Glutamatergic neuron (in vitro differentiated cells): Measurements from ENCODE around the gene CHDH. TPM values are rescaled to one million over a fixed set of nuclear protein-coding genes. Genes with fewer than 3 reads are reported as not detected.

ENCODE experiments used
- DNase-seq: peaks from one replicate; pipeline ENCODE4 v3.0.0; 2022
- H3K27ac Mint-ChIP-seq: one replicate; pipeline ENCODE4 v1.8.0; 2020; ENCODE audit warnings: mild to moderate bottlenecking, mixed read lengths, inconsistent platforms; ENCODE audit not compliant: unreplicated experiment
- H3K27me3 Mint-ChIP-seq: one replicate; pipeline ENCODE4 v1.8.0; 2020; ENCODE audit warnings: mild to moderate bottlenecking, moderate library complexity, mixed read lengths, inconsistent platforms; ENCODE audit not compliant: unreplicated experiment
- H3K36me3 Mint-ChIP-seq: one replicate; pipeline ENCODE4 v1.8.0; 2020; ENCODE audit warnings: mild to moderate bottlenecking, mixed read lengths, inconsistent platforms; ENCODE audit not compliant: unreplicated experiment
- H3K4me1 Mint-ChIP-seq: one replicate; pipeline ENCODE4 v1.8.0; 2020; ENCODE audit warnings: mild to moderate bottlenecking, low read depth, mixed read lengths, inconsistent platforms; ENCODE audit not compliant: unreplicated experiment
- H3K4me3 Mint-ChIP-seq: one replicate; pipeline ENCODE4 v1.8.0; 2020; ENCODE audit warnings: mild to moderate bottlenecking, mixed read lengths, inconsistent platforms; ENCODE audit not compliant: unreplicated experiment
- H3K9me3 Mint-ChIP-seq: one replicate; pipeline ENCODE4 v1.8.0; 2020; ENCODE audit warnings: mild to moderate bottlenecking, moderate library complexity, mixed read lengths, inconsistent platforms; ENCODE audit not compliant: unreplicated experiment
- total RNA-seq: library from RNA; stranded (reverse); fragmentation: NEBNext Ultra II Directional; extraction: Animal tissue kit (Norgen Biotek cat#: 25700); gene quantifications from one replicate; pipeline ENCODE4 v1.2.1, GENCODE V29; 2021; ENCODE audit not compliant: unreplicated experiment
- TF ChIP-seq, protein P1 (sequence below): fragments of 200-600 bp; sonication (generic); IDR thresholded peaks from one replicate; pipeline ENCODE4 v1.5.0; 2021; ENCODE audit not compliant: partially characterized antibody, unreplicated experiment

CHDH gene
- total RNA-seq, 1 donor from 2014 or later, result 0.61 TPM

DNA sequence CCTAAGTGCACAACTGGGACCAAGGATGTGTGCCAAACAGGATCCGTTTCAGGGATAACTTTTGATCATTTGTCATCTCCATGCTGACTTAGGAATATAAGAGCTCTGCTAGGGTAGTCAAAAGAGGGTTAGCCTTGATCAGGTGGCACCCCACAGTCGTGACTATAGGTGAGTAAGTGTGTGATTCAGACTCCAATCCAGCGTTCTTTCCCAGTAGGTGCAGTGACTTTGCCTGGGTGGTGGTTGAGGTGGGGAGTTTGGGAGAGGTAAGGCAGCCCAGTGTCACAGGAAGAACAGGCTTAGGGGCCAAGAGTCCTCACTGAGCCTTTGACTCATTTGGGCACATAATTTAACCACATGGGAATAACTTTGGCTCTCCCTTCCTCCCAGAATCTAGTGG lies 51.0 kb downstream of the CHDH start:
- no peak for DNase-seq
- TF ChIP-seq, protein P1, sequence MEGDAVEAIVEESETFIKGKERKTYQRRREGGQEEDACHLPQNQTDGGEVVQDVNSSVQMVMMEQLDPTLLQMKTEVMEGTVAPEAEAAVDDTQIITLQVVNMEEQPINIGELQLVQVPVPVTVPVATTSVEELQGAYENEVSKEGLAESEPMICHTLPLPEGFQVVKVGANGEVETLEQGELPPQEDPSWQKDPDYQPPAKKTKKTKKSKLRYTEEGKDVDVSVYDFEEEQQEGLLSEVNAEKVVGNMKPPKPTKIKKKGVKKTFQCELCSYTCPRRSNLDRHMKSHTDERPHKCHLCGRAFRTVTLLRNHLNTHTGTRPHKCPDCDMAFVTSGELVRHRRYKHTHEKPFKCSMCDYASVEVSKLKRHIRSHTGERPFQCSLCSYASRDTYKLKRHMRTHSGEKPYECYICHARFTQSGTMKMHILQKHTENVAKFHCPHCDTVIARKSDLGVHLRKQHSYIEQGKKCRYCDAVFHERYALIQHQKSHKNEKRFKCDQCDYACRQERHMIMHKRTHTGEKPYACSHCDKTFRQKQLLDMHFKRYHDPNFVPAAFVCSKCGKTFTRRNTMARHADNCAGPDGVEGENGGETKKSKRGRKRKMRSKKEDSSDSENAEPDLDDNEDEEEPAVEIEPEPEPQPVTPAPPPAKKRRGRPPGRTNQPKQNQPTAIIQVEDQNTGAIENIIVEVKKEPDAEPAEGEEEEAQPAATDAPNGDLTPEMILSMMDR, result no peak
- H3K27ac Mint-ChIP-seq, result no peak overlapping the region
- no peaks in the 10 kb centered on the region for H3K36me3 Mint-ChIP-seq
- H3K4me1 Mint-ChIP-seq, result peaks cover 26% of the 10 kb centered on the region
- H3K27me3 Mint-ChIP-seq, result peaks cover 3% of the 10 kb centered on the region
- no peaks in the 10 kb centered on the region for H3K9me3 Mint-ChIP-seq
- no peak overlapping the region for H3K4me3 Mint-ChIP-seq

DNA sequence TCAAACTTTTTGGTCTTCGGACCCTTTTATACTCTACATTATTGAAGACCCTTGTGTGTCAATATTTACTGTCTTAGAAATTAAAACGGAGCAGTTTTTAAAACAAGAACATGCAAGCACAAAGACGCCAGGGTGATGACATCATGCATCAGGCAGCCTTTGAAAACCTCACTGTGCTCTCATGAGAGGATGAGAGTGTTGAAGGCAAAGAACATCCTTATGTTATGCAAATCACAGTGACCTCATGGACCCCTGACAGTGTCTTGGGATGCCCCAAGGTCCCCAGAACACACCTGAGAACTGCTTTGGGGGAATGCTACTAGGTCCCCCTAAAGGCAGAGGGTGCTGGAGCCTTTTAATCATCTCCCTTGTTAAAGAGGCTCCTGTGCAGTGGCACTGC lies 51.6 kb downstream of the CHDH start:
- TF ChIP-seq, protein P1, result no peak
- Mint-ChIP-seq H3K4me1 (peaks cover 26% of the 10 kb centered on the region), H3K4me3 (no peak overlapping the region), H3K27me3 (peaks cover 2% of the 10 kb centered on the region), H3K27ac (no peak overlapping the region), H3K36me3 (no peaks in the 10 kb centered on the region), H3K9me3 (no peaks in the 10 kb centered on the region)
- no peak for DNase-seq

- H3K27me3 Mint-ChIP-seq, result peaks cover 2% of the 10 kb centered on the region
- no peaks in the 10 kb centered on the region for H3K36me3 Mint-ChIP-seq
- H3K27ac Mint-ChIP-seq, result no peak overlapping the region
- H3K4me3 Mint-ChIP-seq, result no peak overlapping the region
- TF ChIP-seq, protein P1, result no peak
- H3K4me1 Mint-ChIP-seq, result peaks cover 26% of the 10 kb centered on the region
- H3K9me3 Mint-ChIP-seq, result no peaks in the 10 kb centered on the region
- no peak for DNase-seq
Observed at GRCh38 chr3:53792866-53793265, 53.4 kb downstream of the CHDH start.

- TF ChIP-seq, protein P1, result no peak
- H3K4me3 Mint-ChIP-seq, result no peak overlapping the region
- peaks cover 1% of the 10 kb centered on the region for H3K27me3 Mint-ChIP-seq
- peaks cover 17% of the 10 kb centered on the region for H3K4me1 Mint-ChIP-seq
- no peak for DNase-seq
- no peaks in the 10 kb centered on the region for H3K9me3 Mint-ChIP-seq
- no peaks in the 10 kb centered on the region for H3K36me3 Mint-ChIP-seq
- no peak overlapping the region for H3K27ac Mint-ChIP-seq
Observed at GRCh38 chr3:53791317-53791716, 54.9 kb downstream of the CHDH start.

- Mint-ChIP-seq H3K27me3 (no peaks in the 10 kb centered on the region), H3K4me1 (peaks cover 9% of the 10 kb centered on the region), H3K27ac (no peak overlapping the region), H3K4me3 (no peak overlapping the region), H3K36me3 (no peaks in the 10 kb centered on the region), H3K9me3 (no peaks in the 10 kb centered on the region)
- TF ChIP-seq, protein P1, result no peak
- DNase-seq, result no peak
Observed at GRCh38 chr3:53790470-53790869, 55.7 kb downstream of the CHDH start.
